Stimulated activated CD4-positive, alpha-beta T cell treated with anti-CD3 and anti-CD28 coated beads, Interleukin-1b, Interleukin-23, amount 100 ng/mL, for 4 hours (primary cell): ENCODE results near the gene ZNF613.
A peak's percentile ranks its signal among the peaks of the same experiment; 100 is the strongest.
"Not testable (repeated sequence)": the region's sequence is repeated elsewhere in the genome, so short reads cannot be mapped to it uniquely, and the experiment has no call there.

Source experiments
- DNase-seq, 2 donors: peaks; one replicate each; pipeline ENCODE4 v3.0.0-alpha.2; 2020; ENCODE audit warnings: low read depth in 2 of 2

Gene ZNF613

DNA sequence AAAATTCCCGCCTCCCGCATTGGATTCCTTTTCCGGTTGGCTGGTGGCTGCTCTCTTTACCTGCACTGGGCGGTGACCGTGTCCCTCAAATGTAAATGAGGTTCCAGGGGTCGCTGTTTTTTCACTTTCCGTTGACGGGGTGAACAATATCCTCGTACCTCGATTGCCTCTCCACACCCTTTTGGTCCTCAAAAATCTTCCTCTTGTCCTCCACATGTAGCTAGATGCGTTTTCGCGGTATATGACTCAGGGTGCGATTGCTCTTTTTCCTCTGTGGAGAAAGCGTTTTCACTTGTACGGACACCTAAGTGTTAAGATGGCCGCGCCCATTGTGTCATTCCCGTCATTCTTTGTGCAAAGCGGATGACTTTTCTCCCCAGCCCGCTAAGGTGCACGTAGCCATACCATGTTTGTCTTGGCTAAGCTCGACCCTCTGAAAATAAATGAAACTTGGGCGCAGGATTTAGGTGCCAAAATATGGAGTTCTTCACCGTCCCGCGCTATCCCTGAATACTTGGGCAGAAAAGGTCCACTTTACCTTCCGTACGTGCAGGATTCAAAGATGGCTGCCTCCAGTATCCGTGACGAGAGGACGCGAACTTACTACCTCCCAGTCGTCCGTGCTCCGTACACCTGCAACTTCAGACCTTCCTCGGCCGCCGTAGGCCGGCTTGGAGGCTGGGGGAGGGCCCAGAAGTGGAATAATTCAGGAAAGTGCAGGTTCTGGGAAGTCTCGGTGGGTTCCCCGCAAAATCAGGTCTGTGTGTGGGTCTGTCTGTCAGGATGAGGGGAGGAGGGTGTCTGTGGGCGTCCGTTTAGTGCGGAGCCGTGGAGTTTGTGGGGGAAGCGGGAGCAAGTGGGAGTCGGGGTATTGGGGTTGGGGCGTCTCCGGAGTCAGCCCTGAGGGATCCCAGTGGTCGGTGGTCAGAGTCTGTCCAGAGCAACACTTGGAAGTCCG is at the start of gene ZNF613:
ZNF613 (plus strand) TSS at position 689 of the 958 bp plus-strand sequence. CDS start 8,749 bp downstream, outside the sequence.
- DNase-seq: peak; percentile 73 to 80

DNA sequence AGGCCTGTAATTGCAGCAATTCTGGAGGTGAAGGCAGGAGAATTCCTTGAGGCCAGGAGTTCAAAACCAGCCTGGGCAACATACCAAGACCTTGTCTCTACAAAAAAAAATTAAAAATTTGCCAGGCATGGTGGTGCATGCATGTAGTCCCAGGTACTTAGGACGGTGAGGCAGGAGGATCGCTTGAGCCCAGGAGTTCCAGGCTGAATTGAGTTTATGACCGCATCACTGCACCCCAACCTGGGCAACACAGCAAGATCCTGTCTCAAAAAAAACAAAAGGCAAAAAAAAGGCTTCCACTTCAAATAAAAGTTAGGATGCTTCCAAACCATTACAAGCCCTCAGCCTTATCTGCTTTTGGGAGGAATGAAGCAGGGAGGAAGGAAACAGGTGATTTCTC is 44.8 kb upstream of the ZNF613 start:
- no peak for DNase-seq

DNA sequence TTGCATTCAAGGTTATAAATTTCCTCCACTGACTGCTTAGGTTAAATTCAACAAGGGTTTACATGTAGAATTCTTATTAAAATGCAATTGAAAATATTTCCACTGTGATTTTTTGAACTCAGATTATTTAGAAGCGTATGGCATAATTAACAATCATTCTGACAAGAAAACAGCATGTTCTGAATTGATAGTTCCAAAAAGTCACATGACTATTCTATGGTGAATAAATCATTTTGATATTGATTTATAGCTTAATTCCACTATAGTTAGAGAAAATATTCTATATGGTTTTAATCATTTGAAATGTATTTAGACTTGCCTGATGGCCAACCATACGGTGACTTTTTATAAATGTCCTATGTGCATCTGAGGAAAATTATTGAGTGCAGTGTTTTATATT is 42.6 kb upstream of the ZNF613 start:
- DNase-seq: no peak

DNA sequence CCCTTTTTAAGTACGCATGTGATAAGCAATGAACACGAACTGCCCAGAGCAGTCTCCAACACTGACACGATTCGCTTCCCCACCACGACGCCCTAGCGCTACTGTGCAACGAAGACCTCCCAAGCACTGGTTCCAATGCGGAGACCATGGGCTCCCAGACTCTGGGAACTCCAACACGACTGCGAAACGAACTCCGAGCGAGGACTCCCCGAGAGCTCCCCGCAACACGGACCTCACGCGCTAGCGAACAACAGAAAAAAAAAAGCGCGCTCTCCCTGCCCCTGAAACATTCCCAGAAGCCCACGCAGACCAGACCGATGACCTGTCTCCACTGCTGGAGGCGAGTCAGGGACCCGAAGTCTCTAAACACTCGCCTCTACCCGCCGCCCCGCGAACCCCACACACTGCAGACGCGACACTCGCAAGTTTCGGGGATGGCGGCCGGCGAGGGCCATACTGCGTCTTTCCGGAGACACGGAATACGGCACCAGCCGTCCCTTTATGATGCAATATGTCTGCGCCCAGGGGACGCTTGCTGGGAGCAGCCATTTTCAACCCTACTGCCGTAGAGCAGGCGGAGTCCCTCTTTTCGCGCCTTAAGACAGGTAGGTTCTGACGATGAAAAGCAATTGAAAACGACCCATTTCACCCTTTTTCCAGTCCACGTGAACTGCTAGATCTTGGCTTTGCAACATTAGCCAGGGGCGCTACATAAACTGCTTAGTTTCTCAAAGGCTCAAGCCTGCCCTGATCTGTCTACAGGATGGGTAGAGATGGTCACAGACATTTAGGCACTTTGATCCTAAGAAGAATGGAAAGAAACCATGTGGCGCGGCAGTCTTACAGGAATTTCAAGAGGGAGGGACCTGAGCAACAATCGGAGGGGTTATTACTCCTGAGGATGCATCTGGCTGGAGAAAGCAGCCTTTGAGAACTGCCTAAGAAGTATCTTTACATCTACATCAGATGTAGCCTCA is 39.5 kb upstream of the ZNF613 start, which contains the start of gene ZNF577:
ZNF577 (minus strand) TSS at position 430 of the 977 bp plus-strand sequence. CDS start 7,569 bp downstream, outside the sequence.
- DNase-seq: peak; percentile 41 to 53

DNA sequence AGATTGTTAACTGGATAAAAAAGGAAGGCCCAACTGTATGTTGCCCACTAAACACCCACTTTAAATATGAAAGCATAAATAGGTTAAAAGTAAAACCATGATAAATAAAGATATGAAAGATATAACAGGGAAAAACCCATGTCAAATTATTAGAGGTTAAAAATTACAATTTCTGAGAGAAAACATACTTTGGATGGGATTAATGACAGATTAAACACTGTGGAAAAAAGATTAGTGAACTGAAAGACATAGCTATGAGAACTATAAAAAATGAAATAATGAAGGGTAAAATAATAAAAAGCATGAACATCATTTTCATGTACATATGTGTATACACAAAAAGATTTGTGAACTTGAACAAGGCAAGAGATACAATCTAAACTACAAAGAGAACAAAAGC is 37.3 kb upstream of the ZNF613 start:
- no peak for DNase-seq

DNA sequence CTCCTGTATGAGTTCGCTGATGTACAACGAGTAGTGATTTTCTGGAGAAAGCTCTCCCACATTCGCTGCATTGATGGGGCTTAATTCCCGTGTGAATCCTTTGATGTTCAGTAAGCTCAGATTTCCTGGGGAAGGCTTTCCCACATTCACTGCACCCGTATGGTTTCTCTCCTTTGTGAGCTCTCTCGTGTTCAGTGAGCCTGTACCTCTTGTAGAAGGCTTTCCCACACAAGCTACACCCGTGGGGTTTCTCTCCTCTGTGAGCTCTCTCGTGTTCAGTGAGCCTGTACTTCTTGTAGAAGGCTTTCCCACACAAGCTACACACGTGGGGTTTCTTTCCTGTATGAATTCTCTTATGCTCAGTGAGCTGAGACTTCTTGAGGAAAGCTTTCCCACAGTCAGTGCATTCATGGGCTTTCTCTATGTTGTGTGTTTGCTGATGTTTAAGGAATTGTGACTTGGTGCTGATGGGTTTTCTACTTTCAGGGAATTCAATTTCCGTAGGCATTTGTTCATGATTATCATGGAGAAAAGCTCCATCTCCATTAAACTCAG is 36.0 kb upstream of the ZNF613 start:
- no peak for DNase-seq

DNA sequence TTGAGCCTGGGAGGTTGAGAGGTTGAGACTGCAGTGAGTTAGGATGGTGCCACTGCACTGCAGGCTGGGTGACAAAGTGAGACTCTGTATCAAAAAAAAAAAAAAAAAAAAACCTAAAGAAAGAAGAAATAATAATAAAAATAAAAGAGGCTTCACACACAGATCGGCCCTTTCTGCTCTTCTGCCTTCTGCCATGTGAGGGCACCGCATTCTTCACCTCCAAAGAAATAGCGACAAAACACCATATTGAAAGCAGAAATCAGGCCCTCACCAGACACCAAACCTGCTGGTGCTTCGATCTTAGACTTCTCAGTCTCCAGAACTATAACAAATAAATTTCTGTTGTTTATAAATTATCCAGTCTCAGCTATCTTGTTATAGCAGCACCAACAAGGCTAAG is 25.4 kb upstream of the ZNF613 start:
- no peak for DNase-seq

DNA sequence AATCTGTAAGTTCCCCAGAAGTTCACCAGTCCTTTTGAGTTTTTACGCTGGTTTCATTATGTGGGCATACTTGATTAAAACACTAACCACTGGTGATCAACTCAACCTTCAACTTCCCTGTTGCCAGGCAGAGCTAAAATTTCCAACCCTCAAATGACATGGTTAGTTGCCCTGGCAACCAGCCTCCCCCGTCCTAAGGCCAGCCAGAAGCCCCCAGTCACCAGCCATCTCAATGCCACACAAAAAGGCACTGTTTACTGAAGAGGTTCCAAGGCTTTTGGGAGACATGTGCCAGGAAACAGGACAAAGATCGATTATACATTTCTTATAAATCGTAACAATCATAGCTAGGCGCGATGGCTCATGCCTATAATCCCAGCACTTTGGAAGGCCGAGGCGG is 24.1 kb upstream of the ZNF613 start:
- no peak for DNase-seq

DNA sequence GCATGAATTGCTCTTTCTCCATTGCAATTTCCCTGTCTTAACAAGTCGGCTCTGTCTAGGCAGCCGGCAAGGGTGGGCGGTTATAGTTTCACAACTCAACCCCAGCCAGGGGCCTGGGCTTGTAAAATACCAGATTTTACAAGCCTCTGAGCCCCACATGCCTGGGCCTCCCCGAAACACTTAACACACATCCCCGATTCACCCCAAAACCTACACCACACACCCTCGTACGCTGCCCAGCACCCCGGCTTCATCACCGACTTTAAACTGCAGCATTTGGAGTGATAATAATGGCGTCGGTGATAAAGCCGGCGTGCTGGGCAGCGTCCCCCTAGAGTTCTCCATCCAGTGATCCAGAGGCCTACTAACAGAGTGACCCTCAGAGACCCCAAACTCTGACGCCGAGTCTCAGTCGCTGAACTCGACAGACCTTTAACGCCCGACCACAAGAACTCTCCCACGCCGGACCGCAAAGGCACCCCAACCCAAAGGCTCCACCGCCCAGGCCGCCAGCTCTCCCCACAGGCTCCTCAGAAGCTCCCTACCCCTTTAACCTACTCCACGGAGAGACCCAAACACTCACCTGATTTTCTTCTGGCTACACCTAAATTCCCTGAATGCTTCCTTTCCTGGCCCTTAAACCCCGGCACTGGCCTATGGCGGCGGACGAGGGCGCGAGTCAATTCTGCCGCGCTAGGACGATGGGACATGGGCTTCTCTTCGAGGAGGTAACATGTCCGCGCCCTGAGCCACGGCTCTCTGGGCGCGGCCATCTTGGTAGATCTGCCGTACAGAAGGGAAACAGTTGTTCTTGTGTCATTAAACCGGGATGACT is 22.7 kb upstream of the ZNF613 start, which contains the start of gene ZNF649:
ZNF649 (minus strand) TSS at position 687 of the 835 bp plus-strand sequence. CDS start 4,910 bp downstream, outside the sequence.
- peak; percentile 78 to 79 for DNase-seq

DNA sequence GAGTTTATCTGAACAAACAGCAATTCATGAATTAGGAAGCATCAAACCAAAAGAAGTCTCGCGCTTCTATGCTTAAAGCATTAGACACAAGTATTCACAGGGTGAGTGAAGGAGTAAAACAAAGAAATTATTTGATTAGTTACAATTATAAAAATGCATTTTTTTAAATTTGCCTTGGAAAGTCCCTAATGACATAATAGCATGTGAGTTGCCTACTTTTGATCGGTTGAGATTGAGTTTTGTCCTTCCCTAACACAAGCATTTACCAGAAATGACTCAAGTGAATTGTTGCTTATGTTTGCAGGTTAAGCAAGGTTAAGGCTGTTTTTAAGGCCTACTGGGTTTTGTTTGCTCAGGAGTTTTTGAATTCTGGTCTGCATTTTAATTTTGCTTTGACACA is 22.1 kb upstream of the ZNF613 start:
- no peak for DNase-seq

DNA sequence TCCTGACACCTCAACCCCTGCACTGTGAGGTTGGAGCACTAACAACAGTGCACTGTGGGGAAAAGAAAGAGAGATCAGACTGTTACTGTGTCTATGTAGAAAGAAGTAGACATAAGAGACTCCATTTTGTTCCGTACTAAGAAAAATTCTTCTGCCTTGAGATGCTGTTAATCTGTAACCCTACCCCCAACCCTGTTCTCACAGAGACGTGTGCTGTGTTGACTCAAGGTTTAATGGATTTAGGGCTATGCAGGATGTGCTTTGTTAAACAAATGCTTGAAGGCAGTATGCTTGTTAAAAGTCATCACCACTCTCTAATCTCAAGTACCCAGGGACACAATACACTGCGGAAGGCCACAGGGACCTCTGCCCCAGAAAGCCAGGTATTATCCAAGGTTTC is 21.6 kb upstream of the ZNF613 start:
- not testable (repeated sequence) for DNase-seq

DNA sequence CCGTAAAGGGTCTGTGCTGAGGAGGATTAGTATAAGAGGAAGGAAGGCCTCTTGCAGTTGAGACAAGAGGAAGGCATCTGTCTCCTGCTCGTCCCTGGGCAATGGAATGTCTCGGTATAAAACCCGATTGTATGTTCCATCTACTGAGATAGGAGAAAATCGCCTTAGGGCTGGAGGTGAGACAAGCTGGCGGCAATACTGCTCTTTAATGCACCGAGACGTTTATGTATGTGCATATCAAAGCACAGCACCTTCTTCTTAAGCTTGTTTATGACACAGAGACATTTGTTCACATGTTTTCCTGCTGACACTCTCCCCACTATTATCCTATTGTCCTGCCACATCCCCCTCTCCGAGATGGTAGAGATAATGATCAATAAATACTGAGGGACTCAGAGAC is 21.2 kb upstream of the ZNF613 start:
- DNase-seq: not testable (repeated sequence)

DNA sequence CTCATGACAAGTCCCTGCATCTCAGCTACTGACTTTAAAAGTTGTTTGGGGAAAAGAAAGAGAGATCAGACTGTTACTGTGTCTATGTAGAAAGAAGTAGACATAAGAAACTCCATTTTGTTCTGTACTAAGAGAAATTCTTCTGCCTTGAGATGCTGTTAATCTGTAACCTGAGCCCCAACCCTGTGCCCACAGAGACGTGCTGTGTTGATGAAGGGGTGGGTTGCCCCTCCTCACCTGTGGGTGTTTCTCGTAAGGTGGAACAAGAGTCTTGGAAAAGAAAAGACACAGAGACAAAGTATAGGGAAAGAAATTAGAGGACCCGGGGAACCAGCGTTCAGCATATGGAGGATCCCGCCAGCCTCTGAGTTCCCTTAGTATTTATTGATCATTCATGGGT is 19.3 kb upstream of the ZNF613 start:
- DNase-seq: not testable (repeated sequence)

DNA sequence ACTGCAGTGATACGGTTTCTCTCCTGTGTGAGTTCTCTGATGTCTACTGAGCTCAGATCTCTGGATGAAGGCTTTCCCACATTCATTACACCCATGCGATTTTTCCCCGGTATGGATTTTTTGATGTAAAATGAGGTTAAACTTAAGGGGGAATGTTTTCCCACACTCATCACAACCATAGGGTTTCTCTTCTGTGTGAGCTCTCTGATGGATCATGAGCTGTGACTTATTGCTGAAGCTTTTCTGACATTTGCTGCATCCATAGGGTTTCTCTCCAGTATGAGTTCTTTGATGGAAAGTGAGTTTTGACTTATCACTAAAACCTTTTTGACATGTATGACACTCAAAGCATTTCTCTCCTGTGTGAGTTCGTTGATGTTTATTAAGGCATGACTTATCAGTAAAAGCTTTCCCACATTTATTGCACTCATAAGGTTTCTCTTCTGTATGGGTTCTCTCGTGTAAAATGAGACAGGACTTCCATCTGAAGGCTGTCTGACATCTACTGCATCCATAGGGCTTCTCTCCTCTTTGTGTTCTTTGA is 11.9 kb upstream of the ZNF613 start:
- no peak for DNase-seq

DNA sequence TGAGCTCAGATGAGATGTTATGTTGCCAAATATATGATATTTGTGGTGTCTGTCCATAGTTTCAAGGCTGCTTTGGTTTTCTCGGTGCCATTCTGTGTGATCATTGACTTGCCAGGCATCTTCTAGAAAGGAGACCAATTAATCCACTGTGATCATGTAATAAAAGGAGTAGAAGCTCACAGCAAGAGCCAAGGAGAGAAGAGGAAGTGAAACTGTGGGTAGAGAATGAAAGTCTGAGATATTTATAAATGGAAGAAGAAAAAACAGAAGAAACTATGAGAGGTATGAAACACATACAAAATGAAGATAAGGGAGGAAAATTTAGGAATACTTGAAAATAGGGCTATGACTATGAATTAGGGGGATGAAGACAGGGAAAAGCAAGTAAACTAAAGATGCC is 11.1 kb upstream of the ZNF613 start:
- no peak for DNase-seq

DNA sequence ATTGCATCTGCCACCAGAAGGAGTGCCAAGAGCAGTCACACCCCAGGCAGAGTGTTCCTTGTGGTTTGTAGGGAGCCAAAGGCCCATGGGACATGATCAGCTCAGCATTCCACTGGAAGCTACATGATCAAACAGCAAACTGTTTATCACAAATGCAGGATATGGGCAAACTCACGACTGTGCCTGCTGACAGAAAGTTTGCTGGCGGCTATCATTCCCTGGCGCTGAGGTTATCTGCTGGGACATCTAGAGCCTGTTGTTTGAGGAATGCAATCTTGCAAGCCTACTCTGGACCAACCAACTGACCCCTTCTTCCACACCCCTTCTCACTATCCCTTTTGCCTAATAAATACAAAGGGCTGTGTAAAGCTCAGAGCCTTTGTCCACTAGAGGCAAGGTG is 7.7 kb upstream of the ZNF613 start:
- no peak for DNase-seq

DNA sequence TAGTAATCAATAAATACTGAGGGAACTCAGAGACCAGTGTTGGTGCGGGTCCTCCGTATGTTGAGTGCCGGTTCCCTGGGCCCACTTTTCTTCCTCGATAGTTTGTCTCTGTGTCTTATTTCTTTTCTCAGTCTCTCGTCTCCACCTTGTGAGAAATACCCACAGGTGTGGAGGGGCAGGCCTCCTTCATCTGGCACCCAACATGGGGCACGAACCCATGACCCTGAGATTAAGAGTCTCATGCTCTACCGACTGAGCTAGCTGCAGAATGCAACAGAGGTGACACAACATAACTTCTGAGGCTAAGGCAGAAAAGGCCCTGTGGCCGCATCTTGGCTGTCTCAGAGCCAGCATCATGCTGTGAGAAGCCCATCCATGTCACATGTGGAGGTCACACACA is 5.3 kb upstream of the ZNF613 start:
- no peak for DNase-seq

DNA sequence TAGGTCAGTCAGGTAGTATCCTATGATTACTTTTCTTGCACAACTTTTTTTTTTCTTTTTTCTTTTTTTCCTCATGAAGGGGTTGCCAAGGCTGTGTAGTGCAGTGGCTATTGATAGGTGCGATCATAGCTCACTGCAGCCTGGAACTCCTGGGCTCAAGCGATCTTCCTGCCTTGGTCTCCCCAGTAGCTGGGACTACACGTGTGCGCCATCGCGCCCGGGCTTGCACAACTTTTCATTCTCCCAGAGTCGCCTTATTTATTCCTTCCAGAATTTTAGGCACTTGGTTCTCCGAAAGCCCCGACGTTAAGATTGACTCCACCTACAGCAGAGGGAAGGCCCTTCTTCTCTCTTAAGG is 867 bp upstream of the ZNF613 start:
- DNase-seq: no peak

DNA sequence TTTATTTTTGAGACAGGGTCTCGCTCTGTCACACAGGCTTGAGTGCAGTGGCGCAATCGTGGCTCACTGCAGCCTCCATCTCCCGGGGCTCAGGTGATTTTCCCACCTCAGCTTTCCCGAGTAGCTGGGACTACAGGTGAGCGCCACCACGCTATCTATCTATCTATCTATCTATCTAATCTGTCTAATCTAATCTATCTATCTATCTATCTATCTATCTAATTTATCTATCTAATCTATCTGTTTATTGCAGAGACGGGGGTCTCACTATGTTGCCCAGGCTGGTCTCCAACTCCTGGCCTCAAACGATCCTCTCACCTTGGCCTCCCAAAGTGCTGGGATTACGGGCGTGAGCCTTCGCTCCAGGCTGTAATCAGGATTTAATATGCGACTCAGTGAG is 587 bp downstream of the ZNF613 start:
- DNase-seq: no peak

DNA sequence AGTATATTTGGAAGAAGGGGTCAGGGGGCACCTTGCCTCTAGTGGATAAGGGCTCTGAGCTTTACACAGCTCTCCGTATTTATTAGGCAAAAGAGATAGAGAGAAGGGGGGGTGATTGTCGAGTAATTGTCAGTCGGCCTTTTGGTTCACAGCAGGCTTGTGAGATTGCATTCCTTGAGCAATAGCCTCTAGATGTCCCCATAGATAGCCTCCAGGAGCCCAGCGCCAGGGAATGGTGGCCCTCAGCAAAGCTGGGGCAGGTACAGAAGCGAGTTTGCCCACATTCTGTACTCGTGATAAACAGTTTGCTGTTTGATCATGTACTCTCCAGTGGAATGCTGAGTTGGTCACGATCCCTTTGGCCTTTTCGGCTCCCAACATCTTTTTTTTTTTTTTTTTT is 4.6 kb downstream of the ZNF613 start:
- DNase-seq: no peak

DNA sequence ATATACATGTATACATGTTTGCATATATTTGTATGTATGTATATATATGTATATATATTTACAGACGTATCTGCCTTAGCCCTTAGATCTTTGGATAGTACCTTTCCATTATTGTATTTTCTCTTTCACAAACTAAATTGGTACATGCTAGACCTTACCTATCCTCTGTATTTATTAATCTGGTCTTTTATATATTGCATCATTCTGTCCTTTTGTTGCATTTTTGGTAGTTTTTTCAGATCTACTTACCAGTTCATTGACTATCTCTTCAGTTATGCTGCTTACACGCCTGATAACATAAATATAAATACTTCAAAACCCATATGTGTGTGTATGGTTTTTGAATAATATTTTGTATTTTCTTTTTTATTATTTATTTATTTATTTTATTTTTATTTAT is 11.7 kb downstream of the ZNF613 start:
- DNase-seq: no peak
